ACC112 (cell line): ENCODE results near the gene RDH16.
"Not testable (repeated sequence)": the region's sequence is repeated elsewhere in the genome, so short reads cannot be mapped to it uniquely, and the experiment has no call there.

Experiments
- H2AFZ ChIP-seq: fragments of 200-600 bp; sonication (generic); one replicate; pipeline ENCODE4 v1.6.0; 2017; ENCODE audit warnings: antibody characterized with exemption, low read length; ENCODE audit not compliant: unreplicated experiment
- H3K27ac ChIP-seq: fragments of 200-600 bp; sonication (generic); 2 replicates; pipeline ENCODE4 v1.5.1; 2014; ENCODE audit warnings: low read depth, mild to moderate bottlenecking, antibody characterized with exemption, low read length, moderate library complexity
- H3K27me3 ChIP-seq: fragments of 200-600 bp; sonication (generic); 2 replicates; pipeline ENCODE4 v1.6.1; 2014; ENCODE audit warnings: mild to moderate bottlenecking, antibody characterized with exemption, low read length, moderate library complexity, mixed read lengths; ENCODE audit not compliant: insufficient read depth
- H3K36me3 ChIP-seq: fragments of 200-600 bp; sonication (generic); 2 replicates; pipeline ENCODE4 v1.6.1; 2016; ENCODE audit warnings: mild to moderate bottlenecking, antibody characterized with exemption, low read length, moderate library complexity, mixed read lengths; ENCODE audit not compliant: insufficient read depth
- H3K4me1 ChIP-seq: fragments of 200-600 bp; sonication (generic); one replicate; pipeline ENCODE4 v1.6.1; 2016; ENCODE audit warnings: low read length, mixed read lengths; ENCODE audit not compliant: insufficient read depth, unreplicated experiment, control insufficient read depth
- H3K4me3 ChIP-seq: fragments of 200-600 bp; sonication (generic); 2 replicates; pipeline ENCODE4 v1.5.1; 2014; ENCODE audit warnings: mild to moderate bottlenecking, low read depth, low read length
- H3K79me2 ChIP-seq: fragments of 200-600 bp; sonication (generic); one replicate; pipeline ENCODE4 v1.6.0; 2016; ENCODE audit warnings: low read length; ENCODE audit not compliant: control insufficient read depth, unreplicated experiment, insufficient read depth

RDH16 gene

GRCh38 chr12:56916996-56917333, 40.4 kb downstream of the RDH16 start:
- H3K4me3 ChIP-seq, result no peak overlapping the region
- H3K79me2 ChIP-seq, result no peaks in the 10 kb centered on the region
- H3K27me3 ChIP-seq, result peaks cover 54% of the 10 kb centered on the region

GRCh38 chr12:56916296-56916995, 41.0 kb downstream of the RDH16 start:
- H3K27ac ChIP-seq, result no peak overlapping the region
- no peaks in the 10 kb centered on the region for H3K79me2 ChIP-seq
- H3K36me3 ChIP-seq, result no peaks in the 10 kb centered on the region
- H2AFZ ChIP-seq, result no peak overlapping the region
- H3K27me3 ChIP-seq, result peaks cover 55% of the 10 kb centered on the region
- no peaks in the 10 kb centered on the region for H3K4me1 ChIP-seq
- no peak overlapping the region for H3K4me3 ChIP-seq

More at GRCh38 chr12:56916996-56917333, 40.4 kb downstream of the RDH16 start:
- Histone ChIP-seq H3K27ac (no peak overlapping the region), H3K4me1 (no peaks in the 10 kb centered on the region), H2AFZ (no peak overlapping the region), H3K36me3 (no peaks in the 10 kb centered on the region)

- no peak overlapping the region for H3K4me3 ChIP-seq
- no peaks in the 10 kb centered on the region for H3K36me3 ChIP-seq
- no peaks in the 10 kb centered on the region for H3K4me1 ChIP-seq
- H3K27ac ChIP-seq, result no peak overlapping the region
- H3K79me2 ChIP-seq, result no peaks in the 10 kb centered on the region
- H3K27me3 ChIP-seq, result peaks cover 63% of the 10 kb centered on the region
- H2AFZ ChIP-seq, result no peak overlapping the region
These were observed 42.7 kb downstream of the RDH16 start for GRCh38 chr12:56914724-56915123.

- Histone ChIP-seq H3K36me3 (no peaks in the 10 kb centered on the region), H3K27ac (no peak overlapping the region), H3K27me3 (peaks cover 63% of the 10 kb centered on the region), H3K4me3 (no peak overlapping the region), H3K79me2 (no peaks in the 10 kb centered on the region), H3K4me1 (no peaks in the 10 kb centered on the region), H2AFZ (no peak overlapping the region)
These were observed 43.2 kb downstream of the RDH16 start for GRCh38 chr12:56914256-56914655.

GRCh38 chr12:56909403-56909802, 48.0 kb downstream of the RDH16 start:
- not testable (repeated sequence) for H3K4me1 ChIP-seq, H3K36me3 ChIP-seq, H3K27ac ChIP-seq, H3K79me2 ChIP-seq, H3K4me3 ChIP-seq, H2AFZ ChIP-seq
- H3K27me3 ChIP-seq, result peaks cover 55% of the 10 kb centered on the region

GRCh38 chr12:56908136-56908535, 49.3 kb downstream of the RDH16 start:
- peaks cover 61% of the 10 kb centered on the region for H3K27me3 ChIP-seq
- H3K79me2 ChIP-seq, result no peaks in the 10 kb centered on the region
- no peaks in the 10 kb centered on the region for H3K4me1 ChIP-seq
- no peak overlapping the region for H3K27ac ChIP-seq
- H3K4me3 ChIP-seq, result no peak overlapping the region
- no peak overlapping the region for H2AFZ ChIP-seq
- no peaks in the 10 kb centered on the region for H3K36me3 ChIP-seq

GRCh38 chr12:56905852-56906251, 51.6 kb downstream of the RDH16 start:
- Histone ChIP-seq H3K79me2 (no peaks in the 10 kb centered on the region), H3K4me1 (no peaks in the 10 kb centered on the region), H3K4me3 (no peak overlapping the region), H2AFZ (no peak overlapping the region), H3K27ac (no peak overlapping the region), H3K36me3 (no peaks in the 10 kb centered on the region), H3K27me3 (peaks cover 41% of the 10 kb centered on the region)

- Histone ChIP-seq H3K36me3 (no peaks in the 10 kb centered on the region), H3K4me1 (no peaks in the 10 kb centered on the region), H3K27me3 (peaks cover 30% of the 10 kb centered on the region), H3K79me2 (no peaks in the 10 kb centered on the region), H3K4me3 (no peak overlapping the region), H3K27ac (no peak overlapping the region), H2AFZ (no peak overlapping the region)
These were observed 54.0 kb downstream of the RDH16 start for GRCh38 chr12:56903374-56903773.
